ENCODE results near the gene DISC1. TPM values are rescaled to one million over a fixed set of nuclear protein-coding genes. Genes with fewer than 3 reads are reported as not detected.

DISC1 gene
- total RNA-seq, 1 donor from 2014 or later, result 4.3 TPM

DNA sequence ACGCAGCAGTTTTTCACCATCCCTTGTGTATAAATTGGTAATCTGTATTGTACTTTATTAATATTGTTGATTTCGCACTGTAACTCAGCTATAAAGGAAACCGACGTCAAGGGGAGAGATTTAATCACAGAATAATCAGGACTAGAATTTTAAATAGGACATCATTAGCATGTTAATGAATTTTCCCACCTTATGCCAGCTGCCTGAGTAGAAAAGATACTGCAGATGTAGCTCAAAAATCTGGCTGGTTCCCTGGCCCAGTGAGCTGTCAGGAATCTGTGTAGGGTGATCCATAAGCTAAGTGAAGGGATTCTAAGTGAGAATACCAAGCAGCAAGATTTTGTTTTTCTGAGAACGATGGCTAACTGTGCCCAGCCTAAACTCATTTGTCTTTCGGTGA lies 195.5 kb downstream of the DISC1 start:
- intact Hi-C loops (cut with micrococcal nuclease), result no loop called here
- DNase-seq (no peak), ATAC-seq (no peak)

DNA sequence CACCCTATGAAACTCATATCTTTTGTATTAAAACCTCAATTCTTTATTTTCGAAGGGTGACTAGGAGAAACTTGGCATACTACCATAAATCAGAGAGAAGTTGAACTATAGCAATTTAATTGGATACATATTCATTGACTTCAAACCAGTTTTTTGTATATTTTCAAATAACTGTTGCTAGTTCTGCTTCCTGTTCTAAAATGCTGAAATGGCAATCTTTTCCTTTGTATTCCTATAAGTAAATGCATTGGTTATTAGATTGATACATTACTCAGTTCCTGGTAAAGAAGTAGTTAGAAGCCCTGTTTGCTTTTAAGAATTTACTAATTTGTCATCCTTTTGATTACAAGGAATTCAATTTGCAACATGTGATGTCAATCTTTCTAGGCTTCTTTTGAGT lies 200.0 kb downstream of the DISC1 start:
- ATAC-seq (no peak), DNase-seq (no peak)
- intact Hi-C loops (cut with micrococcal nuclease), result no loop called here

DNA sequence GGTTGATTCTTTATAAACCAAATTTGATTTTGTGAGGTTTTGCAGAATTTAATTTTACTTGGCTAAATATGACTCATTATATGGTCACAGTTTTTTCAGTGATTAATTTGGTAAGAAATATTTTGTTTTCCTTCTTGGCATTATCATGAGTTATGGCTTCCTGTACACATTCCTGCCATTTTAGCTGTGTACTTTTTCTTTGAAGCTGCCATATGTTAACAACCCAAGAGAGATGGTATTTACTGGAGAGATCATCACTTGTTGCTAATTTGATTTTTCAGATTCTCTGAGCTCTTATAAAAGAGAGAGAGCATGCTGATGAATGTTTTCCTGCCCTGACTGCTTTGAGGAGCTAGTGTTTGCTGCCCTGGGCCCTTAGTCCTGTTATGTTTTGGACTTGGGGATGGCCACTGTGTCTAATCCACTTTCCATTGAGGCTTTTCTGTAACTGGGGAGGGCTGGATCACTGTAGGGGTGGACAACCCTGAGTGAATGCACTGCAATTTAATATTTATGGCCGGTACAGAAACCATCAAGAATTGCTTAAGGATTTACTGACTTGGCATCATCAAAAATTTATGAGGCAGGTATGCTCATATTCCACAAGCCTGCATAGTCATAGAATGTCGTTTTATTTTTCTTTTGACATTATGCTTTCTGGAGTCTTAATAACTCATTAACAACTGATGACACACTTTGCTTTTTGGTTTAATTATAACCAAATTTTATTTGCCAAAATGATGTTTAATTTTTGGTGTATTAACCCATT lies 200.9 kb downstream of the DISC1 start:
- intact Hi-C loops (cut with micrococcal nuclease), result no loop called here
- peak; percentile 17 for ATAC-seq

DNA sequence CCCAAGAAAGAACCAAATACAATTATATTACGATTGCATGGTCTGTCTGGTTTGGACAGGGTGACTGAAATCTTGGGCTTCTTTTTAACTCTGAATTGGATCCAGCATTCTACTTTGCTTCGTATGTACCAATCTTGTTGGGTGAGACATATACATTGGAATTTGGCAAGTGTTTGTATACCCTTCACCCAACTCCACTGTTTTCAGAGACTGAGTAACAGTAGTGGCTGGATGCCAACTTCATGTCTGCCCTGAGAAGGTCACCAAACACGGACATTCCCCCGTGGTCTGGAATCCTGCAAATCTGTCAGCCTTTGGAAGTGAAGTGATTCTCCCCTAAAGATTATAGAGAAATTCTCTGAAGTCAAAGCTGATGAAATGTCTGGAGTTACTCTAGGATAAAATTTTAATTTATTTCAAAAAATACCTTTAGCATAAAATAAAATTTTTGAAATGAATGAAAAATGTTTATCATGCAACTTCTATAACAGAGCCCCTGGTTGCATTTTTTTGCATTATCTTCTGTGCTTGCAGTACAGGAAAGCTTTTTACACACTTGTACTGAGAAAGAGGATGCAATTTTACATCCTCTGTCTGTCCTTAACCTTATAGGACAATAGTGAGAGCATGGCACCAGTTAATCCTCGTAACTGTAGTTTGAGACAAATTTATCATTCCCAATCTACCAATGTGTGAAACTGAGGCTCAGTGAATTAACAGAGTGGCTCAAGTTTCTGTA lies 201.8 kb downstream of the DISC1 start:
- DNase-seq (no peak), ATAC-seq (peak; percentile 69)
- intact Hi-C loops (cut with micrococcal nuclease), result no loop called here

More for the DNA sequence above, 200.9 kb downstream of the DISC1 start:
- DNase-seq, result no peak

GRCh38 chr1:231829332-231829731 lies 202.7 kb downstream of the DISC1 start:
- DNase-seq (no peak), ATAC-seq (peak; percentile 43)
- intact Hi-C loops (cut with micrococcal nuclease), result no loop called here

GRCh38 chr1:231836227-231836893 lies 209.8 kb downstream of the DISC1 start:
- DNase-seq, result no peak
- intact Hi-C loops (cut with micrococcal nuclease), result no loop called here
- ATAC-seq, result peak; percentile 39

DNA sequence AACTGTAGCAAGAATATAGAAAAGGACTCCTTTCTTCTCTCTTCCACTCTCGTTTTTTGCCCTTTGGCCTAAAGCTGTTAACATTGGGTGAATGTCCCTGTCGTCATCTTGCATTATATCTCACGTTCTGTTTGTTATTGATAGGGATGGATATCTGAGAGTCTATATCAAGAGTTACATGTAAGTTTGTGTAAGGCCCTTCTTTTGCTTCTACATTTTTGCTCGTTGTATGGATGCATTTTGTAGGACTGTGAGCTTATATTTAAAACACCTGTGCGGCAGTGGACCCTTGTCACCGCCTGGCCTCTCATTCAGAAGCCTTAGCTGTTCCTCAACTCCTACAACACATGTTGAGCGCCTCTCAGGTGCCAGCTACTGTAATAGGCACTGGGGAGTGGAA lies 211.9 kb downstream of the DISC1 start:
- no peak for ATAC-seq
- intact Hi-C loops (cut with micrococcal nuclease), result no loop called here
- DNase-seq, result no peak

DNA sequence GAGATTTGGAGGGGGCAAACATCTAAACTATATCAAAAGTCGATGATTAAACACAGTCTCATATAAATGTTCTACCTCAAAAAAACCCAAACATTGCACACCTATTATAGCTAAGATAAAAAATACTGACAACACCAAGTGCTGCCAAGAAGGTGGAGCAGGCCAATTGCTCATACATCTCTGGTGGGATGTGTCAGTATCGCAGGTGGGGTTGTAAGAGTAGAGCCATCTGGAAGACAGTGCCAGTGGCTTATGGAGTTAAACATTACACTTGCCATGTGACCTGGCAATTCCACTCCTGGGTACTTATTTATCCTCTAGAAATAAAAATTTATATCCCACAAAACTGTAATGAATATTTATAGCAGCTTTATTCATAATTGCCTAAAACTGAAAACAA lies 213.4 kb downstream of the DISC1 start:
- intact Hi-C loops (cut with micrococcal nuclease), result no loop called here
- DNase-seq (no peak), ATAC-seq (no peak)

- DNase-seq (no peak), ATAC-seq (no peak)
- intact Hi-C loops (cut with micrococcal nuclease), result no loop called here
Observed at GRCh38 chr1:231841616-231842344, 215.2 kb downstream of the DISC1 start.

- ATAC-seq, result no peak
- no peak for DNase-seq
- intact Hi-C loops (cut with micrococcal nuclease), result no loop called here
Observed at GRCh38 chr1:231842441-231842840, 215.9 kb downstream of the DISC1 start.

GRCh38 chr1:231844986-231845502 lies 218.5 kb downstream of the DISC1 start:
- DNase-seq (no peak), ATAC-seq (no peak)
- intact Hi-C loops (cut with micrococcal nuclease), result no loop called here

- peak; percentile 76 for ATAC-seq
- intact Hi-C loops (cut with micrococcal nuclease), result no loop called here
- no peak for DNase-seq
Observed at GRCh38 chr1:231847612-231848397, 221.2 kb downstream of the DISC1 start.

- intact Hi-C loops (cut with micrococcal nuclease), result no loop called here
- no peak for ATAC-seq
- DNase-seq, result no peak
Observed at GRCh38 chr1:231849981-231850380, 223.4 kb downstream of the DISC1 start.

DNA sequence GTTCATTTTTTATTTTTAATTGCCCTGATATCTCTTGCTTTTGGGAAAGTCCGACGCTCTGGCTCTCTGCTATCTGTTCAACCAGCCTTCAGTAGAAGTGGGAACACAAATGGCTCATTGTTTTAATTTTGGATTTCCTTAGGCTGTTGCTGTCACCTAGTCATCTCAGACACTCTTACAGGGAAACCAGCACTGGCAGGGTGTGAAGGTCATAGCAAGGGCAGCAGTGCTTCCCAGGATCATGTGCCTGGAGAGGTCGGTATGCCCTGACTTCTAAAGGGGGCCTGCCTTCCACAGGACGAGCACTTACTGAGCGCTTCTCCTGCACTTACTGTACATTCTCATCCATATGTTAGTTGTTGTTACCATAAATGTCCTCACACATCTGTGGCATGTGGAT lies 224.2 kb downstream of the DISC1 start:
- intact Hi-C loops (cut with micrococcal nuclease), result no loop called here
- DNase-seq (peak; percentile 72), ATAC-seq (peak; percentile 79)

DNA sequence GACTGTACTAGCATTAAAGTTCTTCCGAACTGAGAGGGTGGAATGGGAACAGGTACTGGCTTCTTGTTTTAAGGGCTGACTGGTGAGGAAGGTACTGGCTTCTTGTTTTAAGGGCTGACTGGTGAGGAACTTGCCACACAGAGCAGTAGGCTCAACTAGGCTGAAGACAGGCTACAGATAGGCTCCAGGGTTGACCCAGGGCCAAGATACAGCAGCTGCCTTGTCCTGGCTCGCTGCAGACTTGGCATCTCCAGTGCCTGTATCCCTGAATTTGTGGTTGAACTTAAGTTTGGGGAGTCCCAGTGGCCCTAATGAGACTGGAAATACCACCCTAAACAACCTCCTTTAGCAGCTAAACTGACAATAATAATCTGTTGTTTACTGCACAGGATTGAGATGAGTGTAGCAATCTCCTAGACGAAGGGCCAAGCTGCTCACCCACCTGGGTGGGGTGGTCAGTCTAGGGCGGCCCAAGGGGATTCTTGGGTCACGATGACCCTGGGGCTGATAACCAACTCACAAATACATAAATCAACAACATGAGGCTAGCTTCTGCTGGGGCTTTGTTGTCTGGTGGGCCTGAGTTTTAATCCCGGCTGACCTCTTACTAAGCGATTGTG lies 227.1 kb downstream of the DISC1 start:
- ATAC-seq, result peak; percentile 68
- intact Hi-C loops (cut with micrococcal nuclease), result no loop called here
- peak; percentile 70 for DNase-seq

DNA sequence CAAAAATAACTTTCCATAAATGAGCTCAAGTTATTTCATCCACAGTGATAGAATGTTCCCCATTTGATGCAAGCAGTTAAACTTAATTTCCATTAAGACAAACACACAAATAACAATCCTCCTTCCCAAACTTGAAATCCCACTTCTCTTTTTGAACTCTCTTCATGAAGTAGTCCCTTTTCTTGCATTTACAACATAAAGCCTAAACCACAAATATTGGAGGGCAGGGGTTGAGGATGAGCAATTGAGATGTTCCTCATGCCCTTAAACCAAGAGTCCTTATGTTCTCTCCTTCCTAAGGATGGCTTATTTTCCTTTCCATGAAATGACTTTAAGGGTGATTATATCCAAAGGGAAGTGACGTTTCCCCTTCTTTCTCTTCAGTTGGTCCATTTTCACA lies 228.8 kb downstream of the DISC1 start:
- DNase-seq (no peak), ATAC-seq (no peak)
- intact Hi-C loops (cut with micrococcal nuclease), result no loop called here

DNA sequence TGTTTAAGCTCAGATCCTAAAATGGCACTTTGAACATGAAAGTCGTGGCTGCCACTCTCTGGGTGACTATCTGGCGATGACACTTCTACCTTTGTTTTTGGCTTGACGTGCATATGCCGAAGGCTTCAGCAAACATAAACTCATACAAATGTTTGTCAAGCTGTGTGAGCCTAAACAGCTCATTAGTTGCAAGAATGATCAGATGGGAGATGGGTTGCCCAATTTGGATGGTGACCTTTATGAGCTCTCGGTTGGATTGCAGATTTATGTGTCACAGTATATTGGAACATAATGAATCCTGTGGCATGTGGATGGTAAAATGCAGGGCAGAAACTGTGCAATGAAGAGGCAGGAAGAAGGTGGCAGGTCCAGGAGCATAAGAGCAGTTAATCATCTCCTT lies 229.3 kb downstream of the DISC1 start:
- DNase-seq (no peak), ATAC-seq (no peak)
- intact Hi-C loops (cut with micrococcal nuclease), result no loop called here

- intact Hi-C loops (cut with micrococcal nuclease), result no loop called here
- ATAC-seq (no peak), DNase-seq (no peak)
Observed at GRCh38 chr1:231856426-231856825, 229.8 kb downstream of the DISC1 start.

All from left ventricle myocardium superior (tissue), 1 donor.